ENCODE data around the gene GFOD1. TPM values are rescaled to one million over a fixed set of nuclear protein-coding genes. Genes with fewer than 3 reads are reported as not detected.

Gene GFOD1
- total RNA-seq, 1 experiment from 2014 or later: 0.62 TPM

- no peak for DNase-seq (ENCODE audit: low read depth, low spot score)
- Histone ChIP-seq H3K4me1 (ENCODE audit: control insufficient read depth, insufficient read depth, low read length) (no peaks in the 10 kb centered on the region), H3K27me3 (ENCODE audit: control insufficient read depth, insufficient read depth, low read length) (peaks cover under 1% of the 10 kb centered on the region), H3K4me3 (ENCODE audit: low read depth in 2 of 2, low read length in 2 of 2) (no peak overlapping the region), H3K36me3 (ENCODE audit: control insufficient read depth, insufficient read depth, low read length) (no peaks in the 10 kb centered on the region), H3K27ac (ENCODE audit: low read length) (no peak overlapping the region), H3K9me3 (ENCODE audit: control insufficient read depth, insufficient read depth, low read depth, low read length) (no peaks in the 10 kb centered on the region)
- in situ Hi-C loops (cut with HindIII; ENCODE audit: low pct_unique_long_range_greater_than_20kb, low sequenced_read_pairs): no loop called here
- ChIA-PET CTCF (no interaction called here), POLR2A (no interaction called here)
- TF ChIP-seq TCF7L2 (IDR thresholded peaks at IDR 0.05; ENCODE audit: low read depth, low read length) (no peak), SIN3A (IDR thresholded peaks at IDR 0.05; ENCODE audit: borderline replicate concordance, insufficient read depth, low read depth, low read length) (no peak)
- TF ChIP-seq, protein P1, sequence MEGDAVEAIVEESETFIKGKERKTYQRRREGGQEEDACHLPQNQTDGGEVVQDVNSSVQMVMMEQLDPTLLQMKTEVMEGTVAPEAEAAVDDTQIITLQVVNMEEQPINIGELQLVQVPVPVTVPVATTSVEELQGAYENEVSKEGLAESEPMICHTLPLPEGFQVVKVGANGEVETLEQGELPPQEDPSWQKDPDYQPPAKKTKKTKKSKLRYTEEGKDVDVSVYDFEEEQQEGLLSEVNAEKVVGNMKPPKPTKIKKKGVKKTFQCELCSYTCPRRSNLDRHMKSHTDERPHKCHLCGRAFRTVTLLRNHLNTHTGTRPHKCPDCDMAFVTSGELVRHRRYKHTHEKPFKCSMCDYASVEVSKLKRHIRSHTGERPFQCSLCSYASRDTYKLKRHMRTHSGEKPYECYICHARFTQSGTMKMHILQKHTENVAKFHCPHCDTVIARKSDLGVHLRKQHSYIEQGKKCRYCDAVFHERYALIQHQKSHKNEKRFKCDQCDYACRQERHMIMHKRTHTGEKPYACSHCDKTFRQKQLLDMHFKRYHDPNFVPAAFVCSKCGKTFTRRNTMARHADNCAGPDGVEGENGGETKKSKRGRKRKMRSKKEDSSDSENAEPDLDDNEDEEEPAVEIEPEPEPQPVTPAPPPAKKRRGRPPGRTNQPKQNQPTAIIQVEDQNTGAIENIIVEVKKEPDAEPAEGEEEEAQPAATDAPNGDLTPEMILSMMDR (IDR thresholded peaks at IDR 0.05): no peak
- TF ChIP-seq, protein P2, sequence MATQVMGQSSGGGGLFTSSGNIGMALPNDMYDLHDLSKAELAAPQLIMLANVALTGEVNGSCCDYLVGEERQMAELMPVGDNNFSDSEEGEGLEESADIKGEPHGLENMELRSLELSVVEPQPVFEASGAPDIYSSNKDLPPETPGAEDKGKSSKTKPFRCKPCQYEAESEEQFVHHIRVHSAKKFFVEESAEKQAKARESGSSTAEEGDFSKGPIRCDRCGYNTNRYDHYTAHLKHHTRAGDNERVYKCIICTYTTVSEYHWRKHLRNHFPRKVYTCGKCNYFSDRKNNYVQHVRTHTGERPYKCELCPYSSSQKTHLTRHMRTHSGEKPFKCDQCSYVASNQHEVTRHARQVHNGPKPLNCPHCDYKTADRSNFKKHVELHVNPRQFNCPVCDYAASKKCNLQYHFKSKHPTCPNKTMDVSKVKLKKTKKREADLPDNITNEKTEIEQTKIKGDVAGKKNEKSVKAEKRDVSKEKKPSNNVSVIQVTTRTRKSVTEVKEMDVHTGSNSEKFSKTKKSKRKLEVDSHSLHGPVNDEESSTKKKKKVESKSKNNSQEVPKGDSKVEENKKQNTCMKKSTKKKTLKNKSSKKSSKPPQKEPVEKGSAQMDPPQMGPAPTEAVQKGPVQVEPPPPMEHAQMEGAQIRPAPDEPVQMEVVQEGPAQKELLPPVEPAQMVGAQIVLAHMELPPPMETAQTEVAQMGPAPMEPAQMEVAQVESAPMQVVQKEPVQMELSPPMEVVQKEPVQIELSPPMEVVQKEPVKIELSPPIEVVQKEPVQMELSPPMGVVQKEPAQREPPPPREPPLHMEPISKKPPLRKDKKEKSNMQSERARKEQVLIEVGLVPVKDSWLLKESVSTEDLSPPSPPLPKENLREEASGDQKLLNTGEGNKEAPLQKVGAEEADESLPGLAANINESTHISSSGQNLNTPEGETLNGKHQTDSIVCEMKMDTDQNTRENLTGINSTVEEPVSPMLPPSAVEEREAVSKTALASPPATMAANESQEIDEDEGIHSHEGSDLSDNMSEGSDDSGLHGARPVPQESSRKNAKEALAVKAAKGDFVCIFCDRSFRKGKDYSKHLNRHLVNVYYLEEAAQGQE (IDR thresholded peaks at IDR 0.05; ENCODE audit: insufficient read depth in 1 of 2, low read depth in 2 of 2, low read length in 1 of 2): no peak
- intact Hi-C loops (cut with micrococcal nuclease; ENCODE audit: unreplicated experiment): loop anchor here (5.0 kb wide), 1 partner anchor 198 kb away; no protein-coding TSS in a partner anchor
- BruUV-seq (replicated peaks): no TSS peak
- no peak for ATAC-seq
Observed at GRCh38 chr6:13535306-13535705, 47.9 kb upstream of the GFOD1 start.

DNA sequence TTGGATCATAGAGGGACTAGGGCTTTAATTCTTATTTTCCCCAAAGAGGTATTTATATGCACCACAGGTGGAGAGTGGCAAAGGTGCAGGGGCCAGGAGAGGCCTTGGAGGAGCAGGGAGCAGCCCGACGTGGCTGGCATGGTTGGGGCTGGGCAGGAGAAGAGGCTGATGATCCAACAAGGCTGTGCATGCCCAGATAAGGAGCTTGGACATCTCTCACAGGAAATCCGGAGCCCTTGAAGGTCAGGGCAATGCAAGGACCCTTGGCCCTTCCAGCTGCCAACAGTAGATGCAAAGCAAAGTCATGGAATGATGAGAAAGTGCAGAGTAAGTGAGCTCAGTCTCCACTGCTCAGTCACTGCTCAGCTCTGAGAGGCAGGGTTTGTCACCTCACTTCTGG is 47.1 kb upstream of the GFOD1 start:
- in situ Hi-C loops (cut with HindIII; ENCODE audit: low pct_unique_long_range_greater_than_20kb, low sequenced_read_pairs) (no loop called here), intact Hi-C loops (cut with micrococcal nuclease; ENCODE audit: unreplicated experiment) (no loop called here)
- no peak overlapping the region for H3K4me3 ChIP-seq (ENCODE audit: low read depth in 2 of 2, low read length in 2 of 2)
- H3K27me3 ChIP-seq (ENCODE audit: control insufficient read depth, insufficient read depth, low read length): no peaks in the 10 kb centered on the region; the same call in none of the 2 replicates
- ChIA-PET POLR2A (no interaction called here), CTCF (no interaction called here)
- no TSS peak for BruUV-seq (replicated peaks)
- no peaks in the 10 kb centered on the region for H3K4me1 ChIP-seq (ENCODE audit: control insufficient read depth, insufficient read depth, low read length)
- DNase-seq (ENCODE audit: low read depth, low spot score) (no peak), ATAC-seq (no peak)
- no peaks in the 10 kb centered on the region for H3K36me3 ChIP-seq (ENCODE audit: control insufficient read depth, insufficient read depth, low read length)
- no peaks in the 10 kb centered on the region for H3K9me3 ChIP-seq (ENCODE audit: control insufficient read depth, insufficient read depth, low read depth, low read length)
- H3K27ac ChIP-seq (ENCODE audit: low read length): no peak overlapping the region
- no peak for TF ChIP-seq POLR2AphosphoS5 (IDR thresholded peaks at IDR 0.05; ENCODE audit: low read depth, low read length)
- TF ChIP-seq, protein P2 (IDR thresholded peaks at IDR 0.05; ENCODE audit: insufficient read depth in 1 of 2, low read depth in 2 of 2, low read length in 1 of 2): no peak
- TF ChIP-seq SIN3A (IDR thresholded peaks at IDR 0.05; ENCODE audit: borderline replicate concordance, insufficient read depth, low read depth, low read length): no peak
- TF ChIP-seq, protein P1 (IDR thresholded peaks at IDR 0.05): no peak
- TF ChIP-seq TCF7L2 (IDR thresholded peaks at IDR 0.05; ENCODE audit: low read depth, low read length): no peak

Data from Panc1 (cell line).